Stimulated activated CD8-positive, alpha-beta memory T cell treated with anti-CD3 and anti-CD28 coated beads, Interleukin-15, amount 100 ng/mL, for 4 hours (primary cell): Measurements from ENCODE around the gene GNPTAB.

ENCODE experiments used
- DNase-seq, 2 donors: peaks; one replicate each; pipeline ENCODE4 v3.0.0-alpha.2; 2020; ENCODE audit warnings: low read depth in 2 of 2

GNPTAB gene

GRCh38 chr12:101772012-101772775 lies 58.6 kb downstream of the GNPTAB start:
- DNase-seq: no peak

GRCh38 chr12:101769865-101770264 lies 60.9 kb downstream of the GNPTAB start:
- no peak for DNase-seq

GRCh38 chr12:101768781-101769180 lies 62.0 kb downstream of the GNPTAB start:
- DNase-seq: no peak

- no peak for DNase-seq
Observed at GRCh38 chr12:101767537-101767936, 63.2 kb downstream of the GNPTAB start.

- no peak for DNase-seq
Observed at GRCh38 chr12:101764051-101764792, 66.5 kb downstream of the GNPTAB start.

- no peak for DNase-seq
Observed at GRCh38 chr12:101763246-101763931, 67.4 kb downstream of the GNPTAB start.

GRCh38 chr12:101761781-101762180 lies 69.0 kb downstream of the GNPTAB start:
- DNase-seq: no peak

GRCh38 chr12:101761350-101761749 lies 69.4 kb downstream of the GNPTAB start:
- DNase-seq: no peak

GRCh38 chr12:101759396-101760047 lies 71.2 kb downstream of the GNPTAB start:
- no peak for DNase-seq

- DNase-seq: no peak
Observed at GRCh38 chr12:101750152-101750551, 80.6 kb downstream of the GNPTAB start.

- DNase-seq: no peak
Observed at GRCh38 chr12:101749657-101750056, 81.1 kb downstream of the GNPTAB start.

- no peak for DNase-seq
Observed at GRCh38 chr12:101748907-101749306, 81.9 kb downstream of the GNPTAB start.

- no peak for DNase-seq
Observed at GRCh38 chr12:101747697-101748096, 83.1 kb downstream of the GNPTAB start.

- no peak for DNase-seq
Observed at GRCh38 chr12:101746661-101747060, 84.1 kb downstream of the GNPTAB start.

- no peak for DNase-seq
Observed at GRCh38 chr12:101746196-101746595, 84.6 kb downstream of the GNPTAB start.

- no peak for DNase-seq
Observed at GRCh38 chr12:101745481-101745880, 85.3 kb downstream of the GNPTAB start.

- no peak for DNase-seq
Observed at GRCh38 chr12:101743724-101744472, 86.9 kb downstream of the GNPTAB start.

GRCh38 chr12:101743242-101743641 lies 87.5 kb downstream of the GNPTAB start:
- no peak for DNase-seq

GRCh38 chr12:101740980-101741379 lies 89.8 kb downstream of the GNPTAB start:
- DNase-seq: no peak

GRCh38 chr12:101740566-101740965 lies 90.2 kb downstream of the GNPTAB start:
- DNase-seq: no peak

GRCh38 chr12:101738920-101739665 lies 91.7 kb downstream of the GNPTAB start, which contains the start of gene SYCP3:
Gene SYCP3 (minus strand): TSS chr12:101739462. CDS start chr12:101737935, 1,527 bp downstream.
- DNase-seq: no peak
